Endothelial cell of umbilical vein (primary cell): ENCODE measurements around the gene RIPOR3.

Experiments used
- POLR2A ChIP-seq: IDR thresholded peaks from 2 replicates; pipeline ENCODE4 v1.6.1; 2012; ENCODE audit warnings: low read depth, mild to moderate bottlenecking, control low read depth, low read length
- TF ChIP-seq, protein P1 (sequence below), 2 donors: IDR thresholded peaks; 1 replicate in 1 of 2; 2 replicates in 1 of 2; pipeline ENCODE4 v1.5.1; 2011; ENCODE audit warnings: low read length in 2 of 2, mild to moderate bottlenecking in 2 of 2, moderate library complexity in 2 of 2, control low read depth in 1 of 2, inconsistent platforms in 1 of 2, low read depth in 1 of 2; ENCODE audit not compliant: insufficient read depth in 1 of 2; ENCODE audit errors: extremely low read depth in 1 of 2

DNA sequence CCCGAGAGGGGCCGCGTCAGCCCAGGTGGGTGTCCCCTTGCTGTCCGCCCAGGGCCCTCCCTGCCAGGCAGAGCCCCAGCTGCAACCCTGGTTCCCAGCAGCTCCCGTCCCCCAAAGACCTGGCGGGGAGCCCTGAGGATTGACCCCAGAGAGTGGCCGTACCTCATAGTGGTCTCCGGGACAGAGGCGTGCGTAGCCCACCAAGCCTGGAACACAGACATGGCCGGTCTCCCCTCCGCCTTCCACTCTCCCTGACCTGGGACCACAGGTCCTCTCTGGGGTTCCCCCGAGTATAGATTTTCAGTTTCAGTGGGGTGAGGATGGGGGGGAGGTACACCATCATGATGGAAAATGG, 82.6 kb downstream of the RIPOR3 start:
- TF ChIP-seq, protein P1, sequence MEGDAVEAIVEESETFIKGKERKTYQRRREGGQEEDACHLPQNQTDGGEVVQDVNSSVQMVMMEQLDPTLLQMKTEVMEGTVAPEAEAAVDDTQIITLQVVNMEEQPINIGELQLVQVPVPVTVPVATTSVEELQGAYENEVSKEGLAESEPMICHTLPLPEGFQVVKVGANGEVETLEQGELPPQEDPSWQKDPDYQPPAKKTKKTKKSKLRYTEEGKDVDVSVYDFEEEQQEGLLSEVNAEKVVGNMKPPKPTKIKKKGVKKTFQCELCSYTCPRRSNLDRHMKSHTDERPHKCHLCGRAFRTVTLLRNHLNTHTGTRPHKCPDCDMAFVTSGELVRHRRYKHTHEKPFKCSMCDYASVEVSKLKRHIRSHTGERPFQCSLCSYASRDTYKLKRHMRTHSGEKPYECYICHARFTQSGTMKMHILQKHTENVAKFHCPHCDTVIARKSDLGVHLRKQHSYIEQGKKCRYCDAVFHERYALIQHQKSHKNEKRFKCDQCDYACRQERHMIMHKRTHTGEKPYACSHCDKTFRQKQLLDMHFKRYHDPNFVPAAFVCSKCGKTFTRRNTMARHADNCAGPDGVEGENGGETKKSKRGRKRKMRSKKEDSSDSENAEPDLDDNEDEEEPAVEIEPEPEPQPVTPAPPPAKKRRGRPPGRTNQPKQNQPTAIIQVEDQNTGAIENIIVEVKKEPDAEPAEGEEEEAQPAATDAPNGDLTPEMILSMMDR (IDR thresholded peaks at IDR 0.05; ENCODE audit: extremely low read depth in 1 of 2, insufficient read depth in 1 of 2, low read depth in 1 of 2, low read length in 2 of 2): no peak
- TF ChIP-seq POLR2A: no peak
